ENCODE results near the gene SORCS2. TPM values are rescaled to one million over a fixed set of nuclear protein-coding genes. Genes with fewer than 3 reads are reported as not detected.

SORCS2 gene
- total RNA-seq, 1 donor from 2014 or later: not detected

GRCh38 chr4:7399440-7400234, 207.3 kb downstream of the SORCS2 start:
- Mint-ChIP-seq H3K36me3 (ENCODE audit: low read depth) (no peaks in the 10 kb centered on the region), H3K4me3 (no peak overlapping the region), H3K4me1 (ENCODE audit: low read depth) (no peaks in the 10 kb centered on the region), H3K27ac (no peak overlapping the region), H3K9me3 (no peaks in the 10 kb centered on the region), H3K27me3 (ENCODE audit: insufficient read depth) (peaks cover 6% of the 10 kb centered on the region)
- intact Hi-C loops (cut with micrococcal nuclease): no loop called here
- no peak for DNase-seq (ENCODE audit: low spot score)

- Mint-ChIP-seq H3K36me3 (ENCODE audit: low read depth) (no peaks in the 10 kb centered on the region), H3K4me3 (no peak overlapping the region), H3K4me1 (ENCODE audit: low read depth) (no peaks in the 10 kb centered on the region), H3K9me3 (peaks cover under 1% of the 10 kb centered on the region), H3K27ac (no peak overlapping the region), H3K27me3 (ENCODE audit: insufficient read depth) (peaks cover 6% of the 10 kb centered on the region)
- DNase-seq (ENCODE audit: low spot score): no peak
- intact Hi-C loops (cut with micrococcal nuclease): no loop called here
Measured at GRCh38 chr4:7400671-7401298, 208.4 kb downstream of the SORCS2 start.

GRCh38 chr4:7402526-7402925, 210.2 kb downstream of the SORCS2 start:
- Mint-ChIP-seq H3K9me3 (peaks cover 10% of the 10 kb centered on the region), H3K36me3 (ENCODE audit: low read depth) (no peaks in the 10 kb centered on the region)
- intact Hi-C loops (cut with micrococcal nuclease): no loop called here

GRCh38 chr4:7403001-7403400, 210.7 kb downstream of the SORCS2 start:
- DNase-seq (ENCODE audit: low spot score): no peak
- intact Hi-C loops (cut with micrococcal nuclease): no loop called here
- Mint-ChIP-seq H3K4me1 (ENCODE audit: low read depth) (no peaks in the 10 kb centered on the region), H3K27me3 (ENCODE audit: insufficient read depth) (peaks cover 11% of the 10 kb centered on the region), H3K27ac (no peak overlapping the region), H3K4me3 (no peak overlapping the region), H3K36me3 (ENCODE audit: low read depth) (no peaks in the 10 kb centered on the region), H3K9me3 (peaks cover 13% of the 10 kb centered on the region)

More at GRCh38 chr4:7402526-7402925, 210.2 kb downstream of the SORCS2 start:
- H3K4me3 Mint-ChIP-seq: no peak overlapping the region
- H3K27me3 Mint-ChIP-seq (ENCODE audit: insufficient read depth): peaks cover 11% of the 10 kb centered on the region
- no peaks in the 10 kb centered on the region for H3K4me1 Mint-ChIP-seq (ENCODE audit: low read depth)
- H3K27ac Mint-ChIP-seq: no peak overlapping the region
- DNase-seq (ENCODE audit: low spot score): no peak

GRCh38 chr4:7408166-7408565, 215.8 kb downstream of the SORCS2 start:
- intact Hi-C loops (cut with micrococcal nuclease): no loop called here
- Mint-ChIP-seq H3K27me3 (ENCODE audit: insufficient read depth) (peaks cover 7% of the 10 kb centered on the region), H3K4me3 (no peak overlapping the region), H3K9me3 (peaks cover 22% of the 10 kb centered on the region), H3K36me3 (ENCODE audit: low read depth) (no peaks in the 10 kb centered on the region), H3K4me1 (ENCODE audit: low read depth) (no peaks in the 10 kb centered on the region), H3K27ac (no peak overlapping the region)
- DNase-seq (ENCODE audit: low spot score): no peak

- H3K27me3 Mint-ChIP-seq (ENCODE audit: insufficient read depth): peaks cover 7% of the 10 kb centered on the region
- no peak overlapping the region for H3K4me3 Mint-ChIP-seq
- H3K4me1 Mint-ChIP-seq (ENCODE audit: low read depth): no peaks in the 10 kb centered on the region
- no peaks in the 10 kb centered on the region for H3K36me3 Mint-ChIP-seq (ENCODE audit: low read depth)
- DNase-seq (ENCODE audit: low spot score): no peak
- no peak overlapping the region for H3K27ac Mint-ChIP-seq
- intact Hi-C loops (cut with micrococcal nuclease): no loop called here
- H3K9me3 Mint-ChIP-seq: peaks cover 23% of the 10 kb centered on the region
Measured at GRCh38 chr4:7410446-7410845, 218.1 kb downstream of the SORCS2 start.

- H3K4me1 Mint-ChIP-seq (ENCODE audit: low read depth): no peaks in the 10 kb centered on the region
Measured at GRCh38 chr4:7411491-7411890, 219.2 kb downstream of the SORCS2 start.

GRCh38 chr4:7411896-7412553, 219.7 kb downstream of the SORCS2 start:
- Mint-ChIP-seq H3K36me3 (ENCODE audit: low read depth) (no peaks in the 10 kb centered on the region), H3K4me3 (no peak overlapping the region), H3K27me3 (ENCODE audit: insufficient read depth) (peaks cover 2% of the 10 kb centered on the region), H3K27ac (no peak overlapping the region), H3K9me3 (peaks cover 27% of the 10 kb centered on the region), H3K4me1 (ENCODE audit: low read depth) (no peaks in the 10 kb centered on the region)
- DNase-seq (ENCODE audit: low spot score): no peak
- intact Hi-C loops (cut with micrococcal nuclease): no loop called here

More at GRCh38 chr4:7411491-7411890, 219.2 kb downstream of the SORCS2 start:
- peaks cover 2% of the 10 kb centered on the region for H3K27me3 Mint-ChIP-seq (ENCODE audit: insufficient read depth)
- H3K4me3 Mint-ChIP-seq: no peak overlapping the region
- peaks cover 25% of the 10 kb centered on the region for H3K9me3 Mint-ChIP-seq
- H3K36me3 Mint-ChIP-seq (ENCODE audit: low read depth): no peaks in the 10 kb centered on the region
- intact Hi-C loops (cut with micrococcal nuclease): no loop called here
- H3K27ac Mint-ChIP-seq: no peak overlapping the region
- no peak for DNase-seq (ENCODE audit: low spot score)

GRCh38 chr4:7412554-7412912, 220.2 kb downstream of the SORCS2 start:
- Mint-ChIP-seq H3K4me1 (ENCODE audit: low read depth) (no peaks in the 10 kb centered on the region), H3K27me3 (ENCODE audit: insufficient read depth) (peaks cover 2% of the 10 kb centered on the region), H3K27ac (no peak overlapping the region), H3K9me3 (peaks cover 25% of the 10 kb centered on the region), H3K36me3 (ENCODE audit: low read depth) (no peaks in the 10 kb centered on the region), H3K4me3 (no peak overlapping the region)
- no peak for DNase-seq (ENCODE audit: low spot score)
- intact Hi-C loops (cut with micrococcal nuclease): no loop called here

- Mint-ChIP-seq H3K4me1 (ENCODE audit: low read depth) (no peaks in the 10 kb centered on the region), H3K27me3 (ENCODE audit: insufficient read depth) (peaks cover 2% of the 10 kb centered on the region), H3K9me3 (peaks cover 18% of the 10 kb centered on the region), H3K27ac (no peak overlapping the region), H3K4me3 (no peak overlapping the region), H3K36me3 (ENCODE audit: low read depth) (no peaks in the 10 kb centered on the region)
- intact Hi-C loops (cut with micrococcal nuclease): no loop called here
- no peak for DNase-seq (ENCODE audit: low spot score)
Measured at GRCh38 chr4:7414046-7414445, 221.7 kb downstream of the SORCS2 start.

GRCh38 chr4:7414736-7415510, 222.6 kb downstream of the SORCS2 start:
- Mint-ChIP-seq H3K4me1 (ENCODE audit: low read depth) (no peaks in the 10 kb centered on the region), H3K4me3 (no peak overlapping the region), H3K36me3 (ENCODE audit: low read depth) (no peaks in the 10 kb centered on the region), H3K27me3 (ENCODE audit: insufficient read depth) (peaks cover 2% of the 10 kb centered on the region), H3K9me3 (peaks cover 18% of the 10 kb centered on the region), H3K27ac (no peak overlapping the region)
- intact Hi-C loops (cut with micrococcal nuclease): no loop called here
- DNase-seq (ENCODE audit: low spot score): no peak

GRCh38 chr4:7415927-7416686, 223.8 kb downstream of the SORCS2 start:
- no peaks in the 10 kb centered on the region for H3K4me1 Mint-ChIP-seq (ENCODE audit: low read depth)
- H3K27ac Mint-ChIP-seq: no peak overlapping the region
- peaks cover 2% of the 10 kb centered on the region for H3K27me3 Mint-ChIP-seq (ENCODE audit: insufficient read depth)
- intact Hi-C loops (cut with micrococcal nuclease): no loop called here
- H3K9me3 Mint-ChIP-seq: peaks cover 18% of the 10 kb centered on the region
- H3K4me3 Mint-ChIP-seq: no peak overlapping the region
- no peak for DNase-seq (ENCODE audit: low spot score)
- no peaks in the 10 kb centered on the region for H3K36me3 Mint-ChIP-seq (ENCODE audit: low read depth)

All from activated T-helper 1 cell treated with anti-CD3 and anti-CD28 coated beads, Interleukin-12 subunit alpha, Interleukin-12 subunit beta, Interleukin-2, Interleukin-4 antibody, amounts not matched to agents 30 ng/mL and 10 ng/mL and 1 ng/mL, durations not matched to agents 14 hours and 24 hours and 36 hours (primary cell).